ENCODE data around the gene M1AP.
"Not testable (repeated sequence)": the region's sequence is repeated elsewhere in the genome, so short reads cannot be mapped to it uniquely, and the experiment has no call there.

Gene M1AP

GRCh38 chr2:74572178-74572925 is 75.8 kb downstream of the M1AP start:
- no peak overlapping the region for H3K9ac ChIP-seq (ENCODE audit: low read depth in 1 of 2, low read length in 2 of 2)
- H3K4me1 ChIP-seq (ENCODE audit: control insufficient read depth in 2 of 2, insufficient read depth in 2 of 2, low read length in 2 of 2) = no peaks in the 10 kb centered on the region
- H3K27ac ChIP-seq (ENCODE audit: low read depth in 2 of 2, low read length in 2 of 2) = no peak overlapping the region
- no peaks in the 10 kb centered on the region for H3K27me3 ChIP-seq (ENCODE audit: control insufficient read depth in 2 of 2, insufficient read depth in 2 of 2, low read length in 2 of 2)
- H3K4me3 ChIP-seq (ENCODE audit: low read length in 2 of 2) = no peak overlapping the region
- H3K36me3 ChIP-seq (ENCODE audit: control insufficient read depth in 2 of 2, insufficient read depth in 2 of 2, low read length in 2 of 2) = no peaks in the 10 kb centered on the region
- no peaks in the 10 kb centered on the region for H3K9me3 ChIP-seq (ENCODE audit: control insufficient read depth in 2 of 2, low read length in 2 of 2)

- no peaks in the 10 kb centered on the region for H3K36me3 ChIP-seq (ENCODE audit: control insufficient read depth in 2 of 2, insufficient read depth in 2 of 2, low read length in 2 of 2)
- H3K27ac ChIP-seq (ENCODE audit: low read depth in 2 of 2, low read length in 2 of 2) = no peak overlapping the region
- no peaks in the 10 kb centered on the region for H3K9me3 ChIP-seq (ENCODE audit: control insufficient read depth in 2 of 2, low read length in 2 of 2)
- H3K27me3 ChIP-seq (ENCODE audit: control insufficient read depth in 2 of 2, insufficient read depth in 2 of 2, low read length in 2 of 2) = no peaks in the 10 kb centered on the region
- H3K9ac ChIP-seq (ENCODE audit: low read depth in 1 of 2, low read length in 2 of 2) = no peak overlapping the region
- peaks cover 0 to 4% of the 10 kb centered on the region in 2 donors for H3K4me1 ChIP-seq (ENCODE audit: control insufficient read depth in 2 of 2, insufficient read depth in 2 of 2, low read length in 2 of 2)
- no peak overlapping the region for H3K4me3 ChIP-seq (ENCODE audit: low read length in 2 of 2)
Observed at GRCh38 chr2:74571058-74571457, 77.1 kb downstream of the M1AP start.

- Histone ChIP-seq H3K4me1 (ENCODE audit: control insufficient read depth in 2 of 2, insufficient read depth in 2 of 2, low read length in 2 of 2) (peaks cover 0 to 4% of the 10 kb centered on the region in 2 donors), H3K27me3 (ENCODE audit: control insufficient read depth in 2 of 2, insufficient read depth in 2 of 2, low read length in 2 of 2) (no peaks in the 10 kb centered on the region), H3K36me3 (ENCODE audit: control insufficient read depth in 2 of 2, insufficient read depth in 2 of 2, low read length in 2 of 2) (no peaks in the 10 kb centered on the region), H3K27ac (ENCODE audit: low read depth in 2 of 2, low read length in 2 of 2) (no peak overlapping the region), H3K4me3 (ENCODE audit: low read length in 2 of 2) (no peak overlapping the region), H3K9ac (ENCODE audit: low read depth in 1 of 2, low read length in 2 of 2) (no peak overlapping the region), H3K9me3 (ENCODE audit: control insufficient read depth in 2 of 2, low read length in 2 of 2) (no peaks in the 10 kb centered on the region)
Observed at GRCh38 chr2:74569686-74570085, 78.4 kb downstream of the M1AP start.

- no peaks in the 10 kb centered on the region for H3K36me3 ChIP-seq (ENCODE audit: control insufficient read depth in 2 of 2, insufficient read depth in 2 of 2, low read length in 2 of 2)
- no peak overlapping the region for H3K27ac ChIP-seq (ENCODE audit: low read depth in 2 of 2, low read length in 2 of 2)
- no peaks in the 10 kb centered on the region for H3K9me3 ChIP-seq (ENCODE audit: control insufficient read depth in 2 of 2, low read length in 2 of 2)
- no peak overlapping the region for H3K4me3 ChIP-seq (ENCODE audit: low read length in 2 of 2)
- no peak overlapping the region for H3K9ac ChIP-seq (ENCODE audit: low read depth in 1 of 2, low read length in 2 of 2)
- H3K27me3 ChIP-seq (ENCODE audit: control insufficient read depth in 2 of 2, insufficient read depth in 2 of 2, low read length in 2 of 2) = no peaks in the 10 kb centered on the region
- peaks cover 0 to 4% of the 10 kb centered on the region in 2 donors for H3K4me1 ChIP-seq (ENCODE audit: control insufficient read depth in 2 of 2, insufficient read depth in 2 of 2, low read length in 2 of 2)
Observed at GRCh38 chr2:74567881-74568280, 80.2 kb downstream of the M1AP start.

GRCh38 chr2:74566754-74567085 is 81.4 kb downstream of the M1AP start:
- Histone ChIP-seq H3K9me3 (ENCODE audit: control insufficient read depth in 2 of 2, low read length in 2 of 2) (no peaks in the 10 kb centered on the region), H3K36me3 (ENCODE audit: control insufficient read depth in 2 of 2, insufficient read depth in 2 of 2, low read length in 2 of 2) (no peaks in the 10 kb centered on the region), H3K27me3 (ENCODE audit: control insufficient read depth in 2 of 2, insufficient read depth in 2 of 2, low read length in 2 of 2) (no peaks in the 10 kb centered on the region), H3K9ac (ENCODE audit: low read depth in 1 of 2, low read length in 2 of 2) (no peak overlapping the region), H3K27ac (ENCODE audit: low read depth in 2 of 2, low read length in 2 of 2) (no peak overlapping the region), H3K4me3 (ENCODE audit: low read length in 2 of 2) (no peak overlapping the region), H3K4me1 (ENCODE audit: control insufficient read depth in 2 of 2, insufficient read depth in 2 of 2, low read length in 2 of 2) (peaks cover 0 to 4% of the 10 kb centered on the region in 2 donors)

GRCh38 chr2:74566076-74566753 is 81.9 kb downstream of the M1AP start:
- no peaks in the 10 kb centered on the region for H3K9me3 ChIP-seq (ENCODE audit: control insufficient read depth in 2 of 2, low read length in 2 of 2)
- no peaks in the 10 kb centered on the region for H3K36me3 ChIP-seq (ENCODE audit: control insufficient read depth in 2 of 2, insufficient read depth in 2 of 2, low read length in 2 of 2)
- no peak overlapping the region for H3K9ac ChIP-seq (ENCODE audit: low read depth in 1 of 2, low read length in 2 of 2)
- peaks cover 0 to 4% of the 10 kb centered on the region in 2 donors for H3K4me1 ChIP-seq (ENCODE audit: control insufficient read depth in 2 of 2, insufficient read depth in 2 of 2, low read length in 2 of 2)
- H3K4me3 ChIP-seq (ENCODE audit: low read length in 2 of 2) = no peak overlapping the region
- H3K27me3 ChIP-seq (ENCODE audit: control insufficient read depth in 2 of 2, insufficient read depth in 2 of 2, low read length in 2 of 2) = no peaks in the 10 kb centered on the region
- no peak overlapping the region for H3K27ac ChIP-seq (ENCODE audit: low read depth in 2 of 2, low read length in 2 of 2)

- no peak overlapping the region for H3K27ac ChIP-seq (ENCODE audit: low read depth in 2 of 2, low read length in 2 of 2)
- no peaks in the 10 kb centered on the region for H3K27me3 ChIP-seq (ENCODE audit: control insufficient read depth in 2 of 2, insufficient read depth in 2 of 2, low read length in 2 of 2)
- H3K4me3 ChIP-seq (ENCODE audit: low read length in 2 of 2) = no peak overlapping the region
- no peaks in the 10 kb centered on the region for H3K9me3 ChIP-seq (ENCODE audit: control insufficient read depth in 2 of 2, low read length in 2 of 2)
- no peaks in the 10 kb centered on the region for H3K36me3 ChIP-seq (ENCODE audit: control insufficient read depth in 2 of 2, insufficient read depth in 2 of 2, low read length in 2 of 2)
- peaks cover 2 to 17% of the 10 kb centered on the region in 2 donors for H3K4me1 ChIP-seq (ENCODE audit: control insufficient read depth in 2 of 2, insufficient read depth in 2 of 2, low read length in 2 of 2)
- no peak overlapping the region for H3K9ac ChIP-seq (ENCODE audit: low read depth in 1 of 2, low read length in 2 of 2)
Observed at GRCh38 chr2:74564222-74564621, 83.9 kb downstream of the M1AP start.

GRCh38 chr2:74562126-74562775 is 85.9 kb downstream of the M1AP start:
- H3K27me3 ChIP-seq (ENCODE audit: control insufficient read depth in 2 of 2, insufficient read depth in 2 of 2, low read length in 2 of 2) = no peaks in the 10 kb centered on the region
- H3K4me1 ChIP-seq (ENCODE audit: control insufficient read depth in 2 of 2, insufficient read depth in 2 of 2, low read length in 2 of 2) = peaks cover 5 to 29% of the 10 kb centered on the region in 2 donors
- no peak overlapping the region for H3K9ac ChIP-seq (ENCODE audit: low read depth in 1 of 2, low read length in 2 of 2)
- no peak overlapping the region for H3K4me3 ChIP-seq (ENCODE audit: low read length in 2 of 2)
- no peaks in the 10 kb centered on the region for H3K9me3 ChIP-seq (ENCODE audit: control insufficient read depth in 2 of 2, low read length in 2 of 2)
- H3K27ac ChIP-seq (ENCODE audit: low read depth in 2 of 2, low read length in 2 of 2) = no peak overlapping the region
- H3K36me3 ChIP-seq (ENCODE audit: control insufficient read depth in 2 of 2, insufficient read depth in 2 of 2, low read length in 2 of 2) = peaks cover 0 to 2% of the 10 kb centered on the region in 2 donors

- H3K9me3 ChIP-seq (ENCODE audit: control insufficient read depth in 2 of 2, low read length in 2 of 2); H3K36me3 ChIP-seq (ENCODE audit: control insufficient read depth in 2 of 2, insufficient read depth in 2 of 2, low read length in 2 of 2); H3K4me3 ChIP-seq (ENCODE audit: low read length in 2 of 2); H3K9ac ChIP-seq (ENCODE audit: low read depth in 1 of 2, low read length in 2 of 2); H3K27ac ChIP-seq (ENCODE audit: low read depth in 2 of 2, low read length in 2 of 2); H3K27me3 ChIP-seq (ENCODE audit: control insufficient read depth in 2 of 2, insufficient read depth in 2 of 2, low read length in 2 of 2): not testable (repeated sequence)
- H3K4me1 ChIP-seq (ENCODE audit: control insufficient read depth in 2 of 2, insufficient read depth in 2 of 2, low read length in 2 of 2) = peaks cover 5 to 28% of the 10 kb centered on the region in 2 donors
Observed at GRCh38 chr2:74561022-74561421, 87.1 kb downstream of the M1AP start.

GRCh38 chr2:74560591-74560990 is 87.5 kb downstream of the M1AP start:
- Histone ChIP-seq H3K27ac (ENCODE audit: low read depth in 2 of 2, low read length in 2 of 2) (no peak overlapping the region), H3K27me3 (ENCODE audit: control insufficient read depth in 2 of 2, insufficient read depth in 2 of 2, low read length in 2 of 2) (no peaks in the 10 kb centered on the region), H3K4me3 (ENCODE audit: low read length in 2 of 2) (no peak overlapping the region), H3K36me3 (ENCODE audit: control insufficient read depth in 2 of 2, insufficient read depth in 2 of 2, low read length in 2 of 2) (peaks cover 0 to 8% of the 10 kb centered on the region in 2 donors), H3K9ac (ENCODE audit: low read depth in 1 of 2, low read length in 2 of 2) (no peak overlapping the region), H3K9me3 (ENCODE audit: control insufficient read depth in 2 of 2, low read length in 2 of 2) (no peaks in the 10 kb centered on the region), H3K4me1 (ENCODE audit: control insufficient read depth in 2 of 2, insufficient read depth in 2 of 2, low read length in 2 of 2) (peaks cover 5 to 28% of the 10 kb centered on the region in 2 donors)

All from mucosa of rectum (tissue), 2 donors.